Hepatocyte (in vitro differentiated cells): ENCODE data around the gene CCDC174. TPM values are rescaled to one million over a fixed set of nuclear protein-coding genes. Genes with fewer than 3 reads are reported as not detected.

Experiments used
- DNase-seq: peaks from one replicate; pipeline ENCODE4 v3.0.0-alpha.2; 2016; ENCODE audit warnings: low spot score
- H2AFZ ChIP-seq: fragments of 200-600 bp; sonication (generic); 2 replicates; pipeline ENCODE4 v1.6.0; 2016; ENCODE audit warnings: antibody characterized with exemption, mild to moderate bottlenecking
- H3K27ac ChIP-seq: fragments of 200-600 bp; sonication (generic); 2 replicates; pipeline ENCODE4 v1.5.1; 2016; ENCODE audit warnings: mild to moderate bottlenecking
- H3K27me3 ChIP-seq: fragments of 200-600 bp; sonication (generic); 2 replicates; pipeline ENCODE4 v1.6.1; 2016
- H3K36me3 ChIP-seq: fragments of 200-600 bp; sonication (generic); replicated peaks from 2 replicates; pipeline ENCODE4 v1.5.1; 2016; ENCODE audit warnings: low read depth; ENCODE audit not compliant: insufficient read depth
- H3K4me1 ChIP-seq: fragments of 200-600 bp; sonication (generic); 2 replicates; pipeline ENCODE4 v1.5.1; 2016; ENCODE audit warnings: mild to moderate bottlenecking, moderate library complexity; ENCODE audit not compliant: insufficient read depth
- H3K4me2 ChIP-seq: fragments of 200-600 bp; sonication (generic); 2 replicates; pipeline ENCODE4 v1.6.0; 2016
- H3K4me3 ChIP-seq: fragments of 200-600 bp; sonication (generic); 2 replicates; pipeline ENCODE4 v1.5.1; 2016; ENCODE audit warnings: mild to moderate bottlenecking
- H3K79me2 ChIP-seq: fragments of 200-600 bp; sonication (generic); 2 replicates; pipeline ENCODE4 v1.6.0; 2017; ENCODE audit warnings: mild to moderate bottlenecking
- H3K9me2 ChIP-seq: fragments of 200-600 bp; sonication (generic); replicated peaks from 2 replicates; pipeline ENCODE4 v1.6.0; 2017; ENCODE audit warnings: mild to moderate bottlenecking; ENCODE audit not compliant: insufficient read depth
- H3K9me3 ChIP-seq: fragments of 200-600 bp; sonication (generic); 2 replicates; pipeline ENCODE4 v1.5.1; 2016; ENCODE audit warnings: low read depth, mild to moderate bottlenecking
- H4K20me1 ChIP-seq: fragments of 200-600 bp; sonication (generic); 2 replicates; pipeline ENCODE4 v1.6.0; 2016; ENCODE audit warnings: mild to moderate bottlenecking; ENCODE audit not compliant: insufficient read depth, poor library complexity, severe bottlenecking
- CTCF ChIP-seq: fragments of 200-600 bp; sonication (generic); IDR thresholded peaks from 2 replicates; pipeline ENCODE4 v1.5.1; 2016; ENCODE audit warnings: antibody characterized with exemption, mild to moderate bottlenecking; ENCODE audit not compliant: poor library complexity
- EZH2 ChIP-seq: fragments of 200-600 bp; sonication (generic); IDR thresholded peaks from 2 replicates; pipeline ENCODE4 v1.6.1; 2016; ENCODE audit warnings: antibody characterized with exemption, mild to moderate bottlenecking, borderline replicate concordance
- EZH2phosphoT487 ChIP-seq: fragments of 200-600 bp; sonication (generic); IDR thresholded peaks from one replicate; pipeline ENCODE4 v1.6.1; 2018; ENCODE audit warnings: antibody characterized with exemption, mild to moderate bottlenecking, low read depth, moderate library complexity; ENCODE audit not compliant: unreplicated experiment, severe bottlenecking
- WGBS: methylation state at CpG from one replicate; pipeline ENCODE4 v1.1.6; 2016; ENCODE audit warnings: low lambda C conversion rate; ENCODE audit errors: missing lambda C conversion rate; 5-methylcytosine and 5-hydroxymethylcytosine counted together
- polyA plus RNA-seq: library from polyadenylated mRNA; unstranded; fragments of >200 nt; fragmentation: Nextera tagmentation; extraction: Ambion mirVana; gene quantifications from 2 replicates; pipeline ENCODE4 v1.2.1, GENCODE V29; 2016
- total RNA-seq: library from RNA; depleted of rRNA; stranded (reverse); fragments of >200 nt; gene quantifications from 2 replicates; pipeline ENCODE4 v1.2.3, GENCODE V29; 2014

CCDC174 gene
- total and polyA plus RNA-seq, 2 experiments from 2014 or later, result 18.6 to 23.6 TPM

DNA sequence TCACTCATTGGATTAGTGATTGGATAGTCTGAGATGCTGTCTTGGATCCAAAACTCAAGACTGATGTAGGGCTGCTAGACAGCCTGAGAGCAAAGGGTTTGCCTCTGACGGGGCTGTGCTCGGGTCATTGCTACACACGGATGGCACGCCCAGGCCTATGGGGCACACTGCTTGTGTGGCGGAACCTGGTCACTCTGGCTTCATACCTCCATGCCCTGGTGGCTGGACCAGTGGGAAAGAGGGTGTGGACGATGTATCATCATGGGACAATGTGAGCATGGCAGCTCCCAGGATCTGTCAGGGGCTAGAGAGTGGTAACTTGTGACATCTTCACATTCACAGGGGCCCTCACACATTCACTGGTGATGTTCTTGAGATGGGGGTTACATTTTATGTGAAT is 18.1 kb upstream of the CCDC174 start:
- H3K27me3 ChIP-seq, result no peaks in the 10 kb centered on the region
- H3K4me2 ChIP-seq, result no peak overlapping the region
- no peak for DNase-seq
- H3K4me1 ChIP-seq, result peaks cover 2% of the 10 kb centered on the region
- H3K9me3 ChIP-seq, result no peaks in the 10 kb centered on the region
- H3K27ac ChIP-seq, result no peak overlapping the region
- WGBS, result 88% methylated on average over 6 of the region's 6 CpGs
- H3K36me3 ChIP-seq, result no peaks in the 10 kb centered on the region
- H2AFZ ChIP-seq, result no peak overlapping the region
- no peak for TF ChIP-seq CTCF
- TF ChIP-seq EZH2phosphoT487, result no peak
- TF ChIP-seq EZH2, result no peak
- H4K20me1 ChIP-seq, result no peaks in the 10 kb centered on the region
- no peak overlapping the region for H3K4me3 ChIP-seq
- no peaks in the 10 kb centered on the region for H3K79me2 ChIP-seq
- H3K9me2 ChIP-seq, result no peaks in the 10 kb centered on the region

GRCh38 chr3:14633819-14634424 is 17.6 kb upstream of the CCDC174 start:
- no peaks in the 10 kb centered on the region for H3K36me3 ChIP-seq
- WGBS, result 35% methylated on average over 8 of the region's 8 CpGs
- H3K79me2 ChIP-seq, result no peaks in the 10 kb centered on the region
- H3K9me2 ChIP-seq, result no peaks in the 10 kb centered on the region
- no peaks in the 10 kb centered on the region for H4K20me1 ChIP-seq
- no peaks in the 10 kb centered on the region for H3K27me3 ChIP-seq
- peaks cover 2% of the 10 kb centered on the region for H3K4me1 ChIP-seq
- DNase-seq, result peak; percentile 79
- no peak overlapping the region for H2AFZ ChIP-seq
- H3K27ac ChIP-seq, result no peak overlapping the region
- peak; percentile 72 for TF ChIP-seq CTCF
- no peak for TF ChIP-seq EZH2
- no peak overlapping the region for H3K4me2 ChIP-seq
- H3K9me3 ChIP-seq, result no peaks in the 10 kb centered on the region
- no peak overlapping the region for H3K4me3 ChIP-seq

GRCh38 chr3:14634763-14635400 is 16.7 kb upstream of the CCDC174 start:
- Histone ChIP-seq H3K9me2 (no peaks in the 10 kb centered on the region), H3K27ac (no peak overlapping the region), H3K79me2 (no peaks in the 10 kb centered on the region), H3K4me2 (no peak overlapping the region), H4K20me1 (no peaks in the 10 kb centered on the region), H2AFZ (no peak overlapping the region), H3K36me3 (no peaks in the 10 kb centered on the region), H3K27me3 (no peaks in the 10 kb centered on the region), H3K9me3 (no peaks in the 10 kb centered on the region), H3K4me1 (peaks cover 2% of the 10 kb centered on the region), H3K4me3 (no peak overlapping the region)
- DNase-seq, result no peak
- WGBS, result 77% methylated on average over 4 of the region's 4 CpGs
- TF ChIP-seq CTCF, result no peak
- TF ChIP-seq EZH2phosphoT487, result no peak
- no peak for TF ChIP-seq EZH2
